Measurements from ENCODE around the gene NMT2. TPM values are rescaled to one million over a fixed set of nuclear protein-coding genes. Genes with fewer than 3 reads are reported as not detected.

Gene NMT2
- polyA plus RNA-seq, 3 donors: 0.35 to 1.1 (median 0.36) TPM

GRCh38 chr10:15067154-15067553, 101.3 kb downstream of the NMT2 start:
- peaks cover 0 to 14% (median 7%) of the 10 kb centered on the region in 7 donors for H3K9me3 Mint-ChIP-seq
- H4K20me1 ChIP-seq (ENCODE audit: insufficient read depth, low read length): no peaks in the 10 kb centered on the region
- H3K27ac Mint-ChIP-seq: no peak overlapping the region
- no peaks in the 10 kb centered on the region for H3K4me1 ChIP-seq (ENCODE audit: control insufficient read depth in 1 of 2, insufficient read depth in 2 of 2, low read length in 2 of 2)
- no peak overlapping the region for H3K4me3 ChIP-seq (replicated peaks in 1 of 3; ENCODE audit: low read depth in 2 of 3, low read length in 3 of 3)
- no peak overlapping the region for H2AFZ ChIP-seq (ENCODE audit: insufficient read depth, low read depth, low read length, poor library complexity, severe bottlenecking)
- no peak for TF ChIP-seq CTCF (IDR thresholded peaks at IDR 0.05)
- no peaks in the 10 kb centered on the region for H3K79me2 ChIP-seq (ENCODE audit: insufficient read depth, low read length)
- no peaks in the 10 kb centered on the region for H3K36me3 Mint-ChIP-seq
- no peaks in the 10 kb centered on the region for H3K36me3 ChIP-seq (replicated peaks in 1 of 2; ENCODE audit: control insufficient read depth in 1 of 2, insufficient read depth in 2 of 2, low read length in 2 of 2)
- DNase-seq: no peak
- no peak overlapping the region for H3K4me2 ChIP-seq (replicated peaks; ENCODE audit: extremely low read depth, low read length, poor library complexity, severe bottlenecking)
- no peak overlapping the region for H3K27ac ChIP-seq (ENCODE audit: low read depth in 1 of 2, low read length in 2 of 2)
- H3K9me3 ChIP-seq (replicated peaks in 1 of 2; ENCODE audit: control insufficient read depth in 1 of 2, insufficient read depth in 1 of 2, low read length in 2 of 2): no peaks in the 10 kb centered on the region
- 88% methylated on average over 1 of the region's 5 CpGs for WGBS (ENCODE audit: insufficient coverage)
- intact Hi-C loops (cut with micrococcal nuclease): no loop called here
- no peak overlapping the region for H3K4me3 Mint-ChIP-seq
- H3K27me3 ChIP-seq (ENCODE audit: control insufficient read depth in 2 of 2, insufficient read depth in 2 of 2, low read length in 2 of 2): peaks cover 0 to 2% of the 10 kb centered on the region in 2 donors
- peaks cover 0 to 5% (median 2%) of the 10 kb centered on the region in 3 donors for H3K27me3 Mint-ChIP-seq (ENCODE audit: low read depth in 3 of 3)
- no peak overlapping the region for H3K9ac ChIP-seq (ENCODE audit: insufficient read depth, low read length, poor library complexity, severe bottlenecking)
- no peaks in the 10 kb centered on the region for H3K4me1 Mint-ChIP-seq

DNA sequence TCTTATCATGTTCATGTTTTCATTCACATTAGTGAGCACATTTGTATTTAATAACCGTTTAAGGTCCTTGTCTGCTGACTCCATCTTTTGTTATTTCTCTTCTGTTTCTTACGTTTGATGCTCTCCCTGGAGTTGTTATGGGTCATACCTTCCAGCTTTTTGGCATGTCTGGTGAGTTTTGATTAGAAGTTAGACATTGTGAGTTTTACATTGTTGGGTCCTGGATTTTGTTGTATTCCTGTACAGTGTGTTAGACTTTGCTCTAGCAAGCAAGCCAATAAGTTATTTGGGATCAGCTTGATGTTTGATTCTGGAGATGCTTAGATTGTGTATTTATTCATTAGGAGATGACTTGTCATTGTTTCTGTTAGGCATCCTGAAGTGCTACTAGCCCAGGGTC, 107.9 kb downstream of the NMT2 start:
- peaks cover 0 to 5% of the 10 kb centered on the region in 2 donors for H3K9me3 ChIP-seq (replicated peaks in 1 of 2; ENCODE audit: control insufficient read depth in 1 of 2, insufficient read depth in 1 of 2, low read length in 2 of 2)
- H3K9ac ChIP-seq (ENCODE audit: insufficient read depth, low read length, poor library complexity, severe bottlenecking): no peak overlapping the region
- H3K36me3 Mint-ChIP-seq: no peaks in the 10 kb centered on the region
- H4K20me1 ChIP-seq (ENCODE audit: insufficient read depth, low read length): no peaks in the 10 kb centered on the region
- peaks cover 0 to 4% (median 0%) of the 10 kb centered on the region in 3 donors for H3K27me3 Mint-ChIP-seq (ENCODE audit: low read depth in 3 of 3)
- no peaks in the 10 kb centered on the region for H3K4me1 ChIP-seq (ENCODE audit: control insufficient read depth in 1 of 2, insufficient read depth in 2 of 2, low read length in 2 of 2)
- TF ChIP-seq CTCF (IDR thresholded peaks at IDR 0.05): no peak
- H3K79me2 ChIP-seq (ENCODE audit: insufficient read depth, low read length): no peaks in the 10 kb centered on the region
- WGBS (ENCODE audit: insufficient coverage): 76% methylated on average over 2 of the region's 2 CpGs
- no peaks in the 10 kb centered on the region for H3K4me1 Mint-ChIP-seq
- intact Hi-C loops (cut with micrococcal nuclease): no loop called here
- H3K27ac Mint-ChIP-seq: no peak overlapping the region
- peaks cover 10 to 26% (median 21%) of the 10 kb centered on the region in 7 donors for H3K9me3 Mint-ChIP-seq
- no peak overlapping the region for H2AFZ ChIP-seq (ENCODE audit: insufficient read depth, low read depth, low read length, poor library complexity, severe bottlenecking)
- no peak overlapping the region for H3K27ac ChIP-seq (ENCODE audit: low read depth in 1 of 2, low read length in 2 of 2)
- H3K4me2 ChIP-seq (replicated peaks; ENCODE audit: extremely low read depth, low read length, poor library complexity, severe bottlenecking): no peak overlapping the region
- H3K4me3 ChIP-seq (replicated peaks in 1 of 3; ENCODE audit: low read depth in 2 of 3, low read length in 3 of 3): no peak overlapping the region
- H3K4me3 Mint-ChIP-seq: no peak overlapping the region
- H3K27me3 ChIP-seq (ENCODE audit: control insufficient read depth in 2 of 2, insufficient read depth in 2 of 2, low read length in 2 of 2): peaks cover 0 to 2% of the 10 kb centered on the region in 2 donors
- H3K36me3 ChIP-seq (replicated peaks in 1 of 2; ENCODE audit: control insufficient read depth in 1 of 2, insufficient read depth in 2 of 2, low read length in 2 of 2): no peaks in the 10 kb centered on the region
- no peak for DNase-seq
